HepG2 (cell line): ENCODE results near the gene RPH3AL. TPM values are rescaled to one million over a fixed set of nuclear protein-coding genes. Genes with fewer than 3 reads are reported as not detected.

Experiments
- E2F5 ChIP-seq: sonication (generic); formaldehyde crosslinking; conservative IDR thresholded peaks from 2 replicates; pipeline ENCODE4 v1.4.0; 2020; ENCODE audit warnings: missing genetic modification reagents
- ETV6 ChIP-seq: sonication (generic); formaldehyde crosslinking; conservative IDR thresholded peaks from 2 replicates; pipeline ENCODE4 v1.4.0; 2020; ENCODE audit warnings: missing genetic modification reagents
- MAZ ChIP-seq, 2 experiments: sonication (generic) in 1 of 2; formaldehyde crosslinking in 1 of 2; IDR thresholded peaks; 2 replicates each; pipeline versions ENCODE4 v1.5.0 to v1.6.1; 2012 to 2020; ENCODE audit warnings: low read depth in 2 of 2, mild to moderate bottlenecking in 2 of 2, borderline replicate concordance in 1 of 2, improper control_type of control experiment in 1 of 2, low read length in 1 of 2, missing genetic modification reagents in 1 of 2, moderate library complexity in 1 of 2
- RFX5 ChIP-seq: IDR thresholded peaks from 2 replicates; pipeline ENCODE4 v1.6.1; 2011; ENCODE audit warnings: low read depth, low read length, improper control_type of control experiment
- SP2 ChIP-seq: sonication (generic); formaldehyde crosslinking; IDR thresholded peaks from 2 replicates; pipeline ENCODE4 v1.5.1; 2020; ENCODE audit warnings: mild to moderate bottlenecking, missing genetic modification reagents
- TCF7 ChIP-seq: sonication (generic); IDR thresholded peaks from 2 replicates; pipeline ENCODE4 v1.6.1; 2016; ENCODE audit warnings: antibody characterized with exemption, low read depth
- ZNF589 ChIP-seq: sonication (generic); formaldehyde crosslinking; conservative IDR thresholded peaks from 2 replicates; pipeline ENCODE4 v1.8.0; 2022; ENCODE audit warnings: mild to moderate bottlenecking, moderate library complexity, missing genetic modification reagents
- ZNF780A ChIP-seq: sonication (generic); formaldehyde crosslinking; IDR thresholded peaks from 2 replicates; pipeline ENCODE4 v1.8.0; 2022; ENCODE audit warnings: mild to moderate bottlenecking, missing genetic modification reagents, moderate library complexity
- polyA plus RNA-seq, 8 experiments: library from polyadenylated mRNA; depleted of rRNA in 3 of 8; stranded (reverse) in 7 of 8; unstranded in 1 of 8; fragments of >200 nt; fragmentation: Illumina TruSeq in 4 of 8; extraction: Trizol in 4 of 8; gene quantifications; 2 replicates each; pipeline versions ENCODE4 v1.2.1 to v1.2.3, GENCODE V29; 2011 to 2016; ENCODE audit warnings: low read depth in 4 of 8, missing spikeins in 1 of 8, mixed read lengths in 1 of 8; ENCODE audit not compliant: insufficient read depth in 1 of 8
- total RNA-seq, 5 experiments: library from RNA; depleted of rRNA; stranded (reverse); fragments of >200 nt; fragmentation: Illumina TruSeq; extraction: Trizol; gene quantifications; 2 replicates each; pipeline ENCODE4 v1.2.3, GENCODE V29; 2016; ENCODE audit warnings: low read depth in 1 of 5
- TF ChIP-seq, protein P1 (sequence below): sonication (generic); formaldehyde crosslinking; IDR thresholded peaks from 2 replicates; pipeline ENCODE4 v1.5.1; 2020; ENCODE audit warnings: mild to moderate bottlenecking, missing genetic modification reagents, borderline replicate concordance

Gene RPH3AL
- total and polyA plus RNA-seq, 2 of the 13 experiments (the other 11 are each of a cell fraction or from before 2014, with no cell fraction given), result 7.8 to 16.4 TPM

GRCh38 chr17:228951-229708, 123.5 kb downstream of the RPH3AL start (continued):
- TF ChIP-seq, protein P1, sequence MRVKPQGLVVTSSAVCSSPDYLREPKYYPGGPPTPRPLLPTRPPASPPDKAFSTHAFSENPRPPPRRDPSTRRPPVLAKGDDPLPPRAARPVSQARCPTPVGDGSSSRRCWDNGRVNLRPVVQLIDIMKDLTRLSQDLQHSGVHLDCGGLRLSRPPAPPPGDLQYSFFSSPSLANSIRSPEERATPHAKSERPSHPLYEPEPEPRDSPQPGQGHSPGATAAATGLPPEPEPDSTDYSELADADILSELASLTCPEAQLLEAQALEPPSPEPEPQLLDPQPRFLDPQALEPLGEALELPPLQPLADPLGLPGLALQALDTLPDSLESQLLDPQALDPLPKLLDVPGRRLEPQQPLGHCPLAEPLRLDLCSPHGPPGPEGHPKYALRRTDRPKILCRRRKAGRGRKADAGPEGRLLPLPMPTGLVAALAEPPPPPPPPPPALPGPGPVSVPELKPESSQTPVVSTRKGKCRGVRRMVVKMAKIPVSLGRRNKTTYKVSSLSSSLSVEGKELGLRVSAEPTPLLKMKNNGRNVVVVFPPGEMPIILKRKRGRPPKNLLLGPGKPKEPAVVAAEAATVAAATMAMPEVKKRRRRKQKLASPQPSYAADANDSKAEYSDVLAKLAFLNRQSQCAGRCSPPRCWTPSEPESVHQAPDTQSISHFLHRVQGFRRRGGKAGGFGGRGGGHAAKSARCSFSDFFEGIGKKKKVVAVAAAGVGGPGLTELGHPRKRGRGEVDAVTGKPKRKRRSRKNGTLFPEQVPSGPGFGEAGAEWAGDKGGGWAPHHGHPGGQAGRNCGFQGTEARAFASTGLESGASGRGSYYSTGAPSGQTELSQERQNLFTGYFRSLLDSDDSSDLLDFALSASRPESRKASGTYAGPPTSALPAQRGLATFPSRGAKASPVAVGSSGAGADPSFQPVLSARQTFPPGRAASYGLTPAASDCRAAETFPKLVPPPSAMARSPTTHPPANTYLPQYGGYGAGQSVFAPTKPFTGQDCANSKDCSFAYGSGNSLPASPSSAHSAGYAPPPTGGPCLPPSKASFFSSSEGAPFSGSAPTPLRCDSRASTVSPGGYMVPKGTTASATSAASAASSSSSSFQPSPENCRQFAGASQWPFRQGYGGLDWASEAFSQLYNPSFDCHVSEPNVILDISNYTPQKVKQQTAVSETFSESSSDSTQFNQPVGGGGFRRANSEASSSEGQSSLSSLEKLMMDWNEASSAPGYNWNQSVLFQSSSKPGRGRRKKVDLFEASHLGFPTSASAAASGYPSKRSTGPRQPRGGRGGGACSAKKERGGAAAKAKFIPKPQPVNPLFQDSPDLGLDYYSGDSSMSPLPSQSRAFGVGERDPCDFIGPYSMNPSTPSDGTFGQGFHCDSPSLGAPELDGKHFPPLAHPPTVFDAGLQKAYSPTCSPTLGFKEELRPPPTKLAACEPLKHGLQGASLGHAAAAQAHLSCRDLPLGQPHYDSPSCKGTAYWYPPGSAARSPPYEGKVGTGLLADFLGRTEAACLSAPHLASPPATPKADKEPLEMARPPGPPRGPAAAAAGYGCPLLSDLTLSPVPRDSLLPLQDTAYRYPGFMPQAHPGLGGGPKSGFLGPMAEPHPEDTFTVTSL (CRISPR knock-in tag), result no peak
- TF ChIP-seq ZNF589 (CRISPR knock-in tag) (no peak), E2F5 (CRISPR knock-in tag) (no peak), SP2 (no peak), ZNF780A (CRISPR knock-in tag) (no peak), MAZ (IDR thresholded peaks at IDR 0.05; ENCODE audit: borderline replicate concordance, low read depth, low read length) (no peak), MAZ (CRISPR knock-in tag; IDR thresholded peaks at IDR 0.05; ENCODE audit: low read depth) (no peak), RFX5 (no peak), TCF7 (no peak), ETV6 (CRISPR knock-in tag) (no peak)
